Stomach (tissue), 4 donors: Measurements from ENCODE around the gene PET100.

Experiments used
- EP300 ChIP-seq: sonication (generic); formaldehyde crosslinking; IDR thresholded peaks from one replicate; pipeline ENCODE4 v1.6.1; 2017; ENCODE audit warnings: antibody characterized with exemption
- POLR2A ChIP-seq, 4 donors: fragments of 450-650 bp; IDR thresholded peaks; one replicate each; pipeline ENCODE4 v1.6.1; 2016; ENCODE audit warnings: antibody characterized with exemption in 4 of 4, control low read depth in 2 of 4, mild to moderate bottlenecking in 1 of 4, moderate library complexity in 1 of 4
- POLR2AphosphoS5 ChIP-seq, 3 donors: sonication (generic); formaldehyde crosslinking; IDR thresholded peaks; one replicate each; pipeline ENCODE4 v1.6.1; 2016; ENCODE audit warnings: antibody characterized with exemption in 3 of 3
- TF ChIP-seq, protein P1 (sequence below), 7 experiments: fragments of 450-650 bp in 4 of 7; fragments of 200-600 bp in 3 of 7; sonication (generic) in 3 of 7; IDR thresholded peaks; one replicate each; pipeline ENCODE4 v1.5.1; 2016 to 2019; ENCODE audit warnings: antibody characterized with exemption in 7 of 7, control low read depth in 2 of 7, mild to moderate bottlenecking in 1 of 7

DNA sequence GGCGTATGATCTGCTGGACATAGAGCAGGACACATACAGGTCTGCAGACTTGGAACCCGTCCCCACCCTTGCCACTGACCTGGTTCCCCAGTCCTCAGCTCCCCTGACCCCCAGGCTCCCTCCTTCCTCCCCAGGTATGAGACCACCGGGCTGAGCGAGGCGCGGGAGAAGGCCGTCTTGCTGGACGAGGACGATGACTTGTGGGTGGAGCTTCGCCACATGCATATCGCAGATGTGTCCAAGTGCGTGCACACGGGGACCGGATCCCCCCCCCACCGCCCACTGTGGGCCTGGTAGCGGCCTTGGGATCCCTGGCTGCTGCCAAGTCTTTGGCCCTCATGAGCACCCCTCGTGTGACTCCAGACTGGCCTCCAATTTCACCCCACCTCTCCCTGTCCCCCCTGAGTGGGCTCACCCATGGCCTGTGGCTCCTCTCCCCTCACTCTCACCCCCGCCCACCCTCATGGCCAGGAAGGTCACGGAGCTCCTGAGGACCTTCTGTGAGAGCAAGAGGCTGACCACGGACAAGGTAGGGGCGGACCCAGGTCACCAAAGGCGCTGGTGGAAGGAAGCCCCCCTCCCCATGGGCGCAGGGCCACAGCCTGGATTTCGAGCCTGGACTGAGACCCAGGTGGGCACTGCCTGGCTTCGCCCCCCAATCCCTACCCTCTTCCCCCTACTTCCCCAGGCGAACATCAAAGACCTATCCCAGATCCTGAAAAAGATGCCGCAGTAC, 12.9 kb downstream of the PET100 start:
- TF ChIP-seq, protein P1, sequence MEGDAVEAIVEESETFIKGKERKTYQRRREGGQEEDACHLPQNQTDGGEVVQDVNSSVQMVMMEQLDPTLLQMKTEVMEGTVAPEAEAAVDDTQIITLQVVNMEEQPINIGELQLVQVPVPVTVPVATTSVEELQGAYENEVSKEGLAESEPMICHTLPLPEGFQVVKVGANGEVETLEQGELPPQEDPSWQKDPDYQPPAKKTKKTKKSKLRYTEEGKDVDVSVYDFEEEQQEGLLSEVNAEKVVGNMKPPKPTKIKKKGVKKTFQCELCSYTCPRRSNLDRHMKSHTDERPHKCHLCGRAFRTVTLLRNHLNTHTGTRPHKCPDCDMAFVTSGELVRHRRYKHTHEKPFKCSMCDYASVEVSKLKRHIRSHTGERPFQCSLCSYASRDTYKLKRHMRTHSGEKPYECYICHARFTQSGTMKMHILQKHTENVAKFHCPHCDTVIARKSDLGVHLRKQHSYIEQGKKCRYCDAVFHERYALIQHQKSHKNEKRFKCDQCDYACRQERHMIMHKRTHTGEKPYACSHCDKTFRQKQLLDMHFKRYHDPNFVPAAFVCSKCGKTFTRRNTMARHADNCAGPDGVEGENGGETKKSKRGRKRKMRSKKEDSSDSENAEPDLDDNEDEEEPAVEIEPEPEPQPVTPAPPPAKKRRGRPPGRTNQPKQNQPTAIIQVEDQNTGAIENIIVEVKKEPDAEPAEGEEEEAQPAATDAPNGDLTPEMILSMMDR (IDR thresholded peaks at IDR 0.05), result no peak
- TF ChIP-seq POLR2A (IDR thresholded peaks at IDR 0.05) (no peak), EP300 (no peak), POLR2AphosphoS5 (IDR thresholded peaks at IDR 0.05) (no peak)
